Activated CD8-positive, alpha-beta memory T cell treated with anti-CD3 and anti-CD28 coated beads, Interleukin-2, amount 10 ng/mL, durations not matched to agents 7 days and 5 days (primary cell): ENCODE results near the gene EMP2. TPM values are rescaled to one million over a fixed set of nuclear protein-coding genes. Genes with fewer than 3 reads are reported as not detected.

ENCODE experiments used
- ATAC-seq: fragments of 150-1000 bp; cut with Tn5 transposase; one replicate; pipeline ENCODE4 v1.10.0; 2021; ENCODE audit warnings: moderate library complexity
- CTCF ChIA-PET: fragments of 350-600 bp; sonication (Branson Sonifier 250); formaldehyde crosslinking; loops from one replicate; lab custom pipeline; 2021; ENCODE audit warnings: antibody characterized with exemption; lab: Charles Lee
- DNase-seq: peaks from one replicate; pipeline ENCODE4 v3.0.0-alpha.2; 2020
- H3K27ac Mint-ChIP-seq: one replicate; pipeline ENCODE4 v1.8.0; 2021; ENCODE audit warnings: mild to moderate bottlenecking, mixed read lengths
- H3K27me3 Mint-ChIP-seq: one replicate; pipeline ENCODE4 v1.8.0; 2021; ENCODE audit warnings: mixed read lengths
- H3K36me3 Mint-ChIP-seq: one replicate; pipeline ENCODE4 v1.8.0; 2021; ENCODE audit warnings: mild to moderate bottlenecking, mixed read lengths
- H3K4me1 Mint-ChIP-seq: one replicate; pipeline ENCODE4 v1.8.0; 2021; ENCODE audit warnings: mixed read lengths
- H3K4me3 Mint-ChIP-seq: one replicate; pipeline ENCODE4 v1.8.0; 2021; ENCODE audit warnings: mild to moderate bottlenecking, moderate library complexity, mixed read lengths
- H3K9me3 Mint-ChIP-seq: one replicate; pipeline ENCODE4 v1.8.0; 2022; ENCODE audit warnings: low read depth, mixed read lengths
- total RNA-seq, 2 experiments: library from RNA; stranded (reverse); gene quantifications; one replicate each; pipeline ENCODE4 v1.2.3, GENCODE V29; 2021

The EMP2 gene
- total RNA-seq, 2 experiments from 2014 or later = not detected

- Mint-ChIP-seq H3K9me3 (no peaks in the 10 kb centered on the region), H3K36me3 (no peaks in the 10 kb centered on the region), H3K4me1 (peaks cover 2% of the 10 kb centered on the region), H3K27ac (no peak overlapping the region), H3K27me3 (no peaks in the 10 kb centered on the region), H3K4me3 (no peak overlapping the region)
- CTCF ChIA-PET = interaction anchor here (0.8 to 0.9 kb wide), 2 partner anchors 9 to 22 kb away, joined by 3 to 4 read pairs; no protein-coding TSS in a partner anchor
- no peak for ATAC-seq
- no peak for DNase-seq
Observed at GRCh38 chr16:10529895-10530669, 50.3 kb downstream of the EMP2 start.

- no peaks in the 10 kb centered on the region for H3K36me3 Mint-ChIP-seq
- DNase-seq (no peak), ATAC-seq (no peak)
- H3K27ac Mint-ChIP-seq = no peak overlapping the region
- H3K9me3 Mint-ChIP-seq = no peaks in the 10 kb centered on the region
- CTCF ChIA-PET = no interaction called here
- peaks cover 2% of the 10 kb centered on the region for H3K4me1 Mint-ChIP-seq
- H3K4me3 Mint-ChIP-seq = no peak overlapping the region
- no peaks in the 10 kb centered on the region for H3K27me3 Mint-ChIP-seq
Observed at GRCh38 chr16:10528635-10529034, 51.8 kb downstream of the EMP2 start.

- Mint-ChIP-seq H3K27ac (no peak overlapping the region), H3K27me3 (no peaks in the 10 kb centered on the region), H3K4me3 (no peak overlapping the region), H3K36me3 (no peaks in the 10 kb centered on the region), H3K9me3 (no peaks in the 10 kb centered on the region), H3K4me1 (peaks cover 4% of the 10 kb centered on the region)
- CTCF ChIA-PET = no interaction called here
- no peak for DNase-seq
- ATAC-seq = no peak
Observed at GRCh38 chr16:10526962-10527361, 53.4 kb downstream of the EMP2 start.

- no peaks in the 10 kb centered on the region for H3K36me3 Mint-ChIP-seq
- no peak for DNase-seq
- H3K4me1 Mint-ChIP-seq = peaks cover 6% of the 10 kb centered on the region
- CTCF ChIA-PET = interaction anchor here (0.7 kb wide), 1 partner anchor 10 kb away, joined by 3 read pairs; no protein-coding TSS in a partner anchor
- H3K9me3 Mint-ChIP-seq = no peaks in the 10 kb centered on the region
- no peak overlapping the region for H3K27ac Mint-ChIP-seq
- peaks cover 2% of the 10 kb centered on the region for H3K27me3 Mint-ChIP-seq
- ATAC-seq = no peak
- no peak overlapping the region for H3K4me3 Mint-ChIP-seq
Observed at GRCh38 chr16:10525214-10525825, 55.1 kb downstream of the EMP2 start.

- peaks cover 4% of the 10 kb centered on the region for H3K4me1 Mint-ChIP-seq
- H3K36me3 Mint-ChIP-seq = no peaks in the 10 kb centered on the region
- H3K9me3 Mint-ChIP-seq = no peaks in the 10 kb centered on the region
- H3K27ac Mint-ChIP-seq = no peak overlapping the region
- peaks cover 2% of the 10 kb centered on the region for H3K27me3 Mint-ChIP-seq
- CTCF ChIA-PET = interaction anchor here (0.7 to 1.0 kb wide), 4 partner anchors 9 to 214 kb away, joined by 3 to 4 read pairs (median 3); no protein-coding TSS in a partner anchor
- H3K4me3 Mint-ChIP-seq = no peak overlapping the region
- no peak for ATAC-seq
- no peak for DNase-seq
Observed at GRCh38 chr16:10522966-10523365, 57.4 kb downstream of the EMP2 start.

- peak; percentile 33 for ATAC-seq
- Mint-ChIP-seq H3K36me3 (no peaks in the 10 kb centered on the region), H3K4me3 (no peak overlapping the region), H3K4me1 (peaks cover 4% of the 10 kb centered on the region), H3K9me3 (no peaks in the 10 kb centered on the region), H3K27ac (no peak overlapping the region), H3K27me3 (peaks cover 2% of the 10 kb centered on the region)
- no peak for DNase-seq
- CTCF ChIA-PET = interaction anchor here (0.9 to 2.1 kb wide), 6 partner anchors 8 to 397 kb away, joined by 3 to 5 read pairs (median 3); partner anchors contain the start of gene NUBP1
Observed at GRCh38 chr16:10521681-10522274, 58.6 kb downstream of the EMP2 start.

- Mint-ChIP-seq H3K4me1 (peaks cover 4% of the 10 kb centered on the region), H3K4me3 (no peak overlapping the region), H3K27me3 (peaks cover 2% of the 10 kb centered on the region), H3K9me3 (no peaks in the 10 kb centered on the region), H3K36me3 (no peaks in the 10 kb centered on the region), H3K27ac (no peak overlapping the region)
- CTCF ChIA-PET = interaction anchor here (0.9 to 2.1 kb wide), 6 partner anchors 9 to 398 kb away, joined by 3 to 5 read pairs (median 3); partner anchors contain the start of gene NUBP1
- no peak for ATAC-seq
- DNase-seq = no peak
Observed at GRCh38 chr16:10520869-10521578, 59.4 kb downstream of the EMP2 start.

- no peak overlapping the region for H3K27ac Mint-ChIP-seq
- CTCF ChIA-PET = interaction anchor here (0.9 to 2.1 kb wide), 4 partner anchors 10 to 224 kb away, joined by 3 to 5 read pairs (median 4); partner anchors contain the start of gene NUBP1
Observed at GRCh38 chr16:10519929-10520868, 60.2 kb downstream of the EMP2 start.

GRCh38 chr16:10519297-10519696 is 61.1 kb downstream of the EMP2 start:
- Mint-ChIP-seq H3K27ac (no peak overlapping the region), H3K4me3 (no peak overlapping the region)

More at GRCh38 chr16:10519929-10520868, 60.2 kb downstream of the EMP2 start:
- H3K4me1 Mint-ChIP-seq = peaks cover 4% of the 10 kb centered on the region
- DNase-seq = no peak
- no peak overlapping the region for H3K4me3 Mint-ChIP-seq
- peaks cover 2% of the 10 kb centered on the region for H3K27me3 Mint-ChIP-seq
- no peak for ATAC-seq
- H3K36me3 Mint-ChIP-seq = no peaks in the 10 kb centered on the region
- H3K9me3 Mint-ChIP-seq = no peaks in the 10 kb centered on the region

GRCh38 chr16:10518479-10519041 is 61.8 kb downstream of the EMP2 start:
- Mint-ChIP-seq H3K9me3 (no peaks in the 10 kb centered on the region), H3K4me3 (no peak overlapping the region), H3K4me1 (peaks cover 4% of the 10 kb centered on the region), H3K27ac (no peak overlapping the region), H3K36me3 (no peaks in the 10 kb centered on the region), H3K27me3 (peaks cover 12% of the 10 kb centered on the region)
- CTCF ChIA-PET = no interaction called here
- DNase-seq (no peak), ATAC-seq (no peak)

More at GRCh38 chr16:10519297-10519696, 61.1 kb downstream of the EMP2 start:
- no peaks in the 10 kb centered on the region for H3K9me3 Mint-ChIP-seq
- ATAC-seq = no peak
- H3K36me3 Mint-ChIP-seq = no peaks in the 10 kb centered on the region
- CTCF ChIA-PET = no interaction called here
- H3K4me1 Mint-ChIP-seq = peaks cover 4% of the 10 kb centered on the region
- peaks cover 4% of the 10 kb centered on the region for H3K27me3 Mint-ChIP-seq
- DNase-seq = no peak

- DNase-seq = no peak
- Mint-ChIP-seq H3K27ac (no peak overlapping the region), H3K4me3 (no peak overlapping the region), H3K9me3 (no peaks in the 10 kb centered on the region), H3K36me3 (no peaks in the 10 kb centered on the region), H3K4me1 (peaks cover 3% of the 10 kb centered on the region), H3K27me3 (peaks cover 16% of the 10 kb centered on the region)
- no peak for ATAC-seq
- CTCF ChIA-PET = interaction anchor here (1.2 to 1.4 kb wide), 2 partner anchors 203 to 219 kb away, joined by 4 read pairs; no protein-coding TSS in a partner anchor
Observed at GRCh38 chr16:10517868-10518267, 62.5 kb downstream of the EMP2 start.
